Panc1 (cell line): ENCODE data around the gene GREB1.

Experiments
- CTCF ChIP-seq: fragments of 450-650 bp; IDR thresholded peaks from 2 replicates; pipeline ENCODE4 v1.5.1; 2017; ENCODE audit warnings: mild to moderate bottlenecking
- POLR2AphosphoS5 ChIP-seq: IDR thresholded peaks from 2 replicates; pipeline ENCODE4 v1.6.1; 2012; ENCODE audit warnings: mild to moderate bottlenecking, low read depth, low read length, moderate library complexity
- SIN3A ChIP-seq: IDR thresholded peaks from 2 replicates; pipeline ENCODE4 v1.6.1; 2012; ENCODE audit warnings: low read depth, mild to moderate bottlenecking, low read length, moderate library complexity, borderline replicate concordance; ENCODE audit not compliant: insufficient read depth

- TF ChIP-seq CTCF (no peak), SIN3A (no peak), POLR2AphosphoS5 (no peak)
Measured at GRCh38 chr2:11553661-11554398, 20.0 kb downstream of the GREB1 start.
